Prostate gland (tissue), 2 donors: ENCODE measurements around the gene SULF2. TPM values are rescaled to one million over a fixed set of nuclear protein-coding genes. Genes with fewer than 3 reads are reported as not detected.

Experiments used
- DNase-seq: peaks from one replicate; pipeline ENCODE4 v3.0.0-alpha.2; 2019; ENCODE audit warnings: low spot score
- H3K27ac ChIP-seq, 2 donors: fragments of 200-600 bp; sonication (generic); 2 replicates each; pipeline ENCODE4 v1.5.1; 2017 to 2019
- H3K27me3 ChIP-seq: fragments of 200-600 bp; sonication (generic); replicated peaks from 2 replicates; pipeline ENCODE4 v1.5.1; 2019; ENCODE audit not compliant: insufficient read depth
- H3K36me3 ChIP-seq, 2 donors: fragments of 200-600 bp; sonication (generic); 1 replicate in 1 of 2; 2 replicates in 1 of 2; pipeline versions ENCODE4 v1.5.1 to v1.8.1; 2017 to 2019
- H3K4me1 ChIP-seq: fragments of 200-600 bp; sonication (generic); replicated peaks from 2 replicates; pipeline ENCODE4 v1.5.1; 2019
- H3K4me3 ChIP-seq, 2 donors: fragments of 200-600 bp; sonication (generic); 2 replicates each; pipeline ENCODE4 v1.5.1; 2017 to 2019
- H3K9me3 ChIP-seq: fragments of 200-600 bp; sonication (generic); 2 replicates; pipeline ENCODE4 v1.5.1; 2017
- CTCF ChIP-seq, 4 experiments: fragments of 200-600 bp in 2 of 4; fragments of 450-650 bp in 2 of 4; sonication (generic) in 2 of 4; IDR thresholded peaks; 1 replicate in 3 of 4; 2 replicates in 1 of 4; pipeline ENCODE4 v1.5.1; 2016 to 2019; ENCODE audit warnings: antibody characterized with exemption in 4 of 4, mild to moderate bottlenecking in 2 of 4, moderate library complexity in 2 of 4
- POLR2A ChIP-seq: fragments of 450-650 bp; IDR thresholded peaks from one replicate; pipeline ENCODE4 v1.6.1; 2016; ENCODE audit warnings: antibody characterized with exemption, mild to moderate bottlenecking
- POLR2AphosphoS5 ChIP-seq: sonication (generic); formaldehyde crosslinking; IDR thresholded peaks from one replicate; pipeline ENCODE4 v1.6.1; 2017; ENCODE audit warnings: antibody characterized with exemption
- WGBS: methylation state at CpG from one replicate; pipeline ENCODE4 v1.1.5; 2018; 5-methylcytosine and 5-hydroxymethylcytosine counted together
- intact Hi-C: fragments of 100-400 bp; cut with DNase I; formaldehyde crosslinking; loops from one replicate; pipeline ENCODE4 v1.14.2; 2022
- total RNA-seq, 2 donors: library from RNA; depleted of rRNA; stranded (reverse); fragments of >200 nt; gene quantifications; one replicate each; pipeline ENCODE4 v1.1.0, GENCODE V29; 2016

Gene SULF2
- total RNA-seq, 2 donors from 2014 or later, result 43.6 to 82.0 TPM

- H3K4me3 ChIP-seq, result no peak overlapping the region
- no peaks in the 10 kb centered on the region for H3K4me1 ChIP-seq
- DNase-seq, result no peak
- 92% methylated on average over 7 of the region's 7 CpGs for WGBS
- peaks cover 0 to 3% of the 10 kb centered on the region in 2 donors for H3K36me3 ChIP-seq
- no peak for TF ChIP-seq CTCF (IDR thresholded peaks at IDR 0.05)
- TF ChIP-seq POLR2A, result no peak
- no peak for TF ChIP-seq POLR2AphosphoS5
- intact Hi-C loops, result no loop called here
- H3K9me3 ChIP-seq, result no peaks in the 10 kb centered on the region
- H3K27me3 ChIP-seq, result no peaks in the 10 kb centered on the region
- no peak overlapping the region for H3K27ac ChIP-seq
Measured at GRCh38 chr20:47647994-47648393, 137.3 kb downstream of the SULF2 start.

DNA sequence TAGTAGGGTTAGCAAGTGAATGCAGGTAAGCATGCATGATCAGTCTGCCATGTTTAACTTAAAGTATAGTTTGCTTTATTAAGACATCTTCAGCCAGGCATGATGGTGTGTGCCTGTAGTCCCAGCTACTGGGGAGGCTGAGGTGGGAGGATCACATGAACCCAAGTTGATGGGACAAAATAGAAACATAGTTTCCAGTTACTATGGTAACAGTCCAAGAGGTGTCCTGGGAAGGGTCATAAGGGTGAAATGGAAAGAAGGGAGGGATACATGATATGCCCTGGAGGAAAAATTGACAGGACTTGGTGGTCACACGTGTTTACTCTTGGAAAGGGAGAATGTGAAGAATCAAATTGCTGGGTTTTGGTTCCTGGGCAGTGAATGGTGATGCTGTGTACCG is 139.6 kb downstream of the SULF2 start:
- H3K4me1 ChIP-seq, result no peaks in the 10 kb centered on the region
- no peaks in the 10 kb centered on the region for H3K36me3 ChIP-seq
- H3K27me3 ChIP-seq, result no peaks in the 10 kb centered on the region
- TF ChIP-seq POLR2AphosphoS5, result no peak
- TF ChIP-seq POLR2A, result no peak
- TF ChIP-seq CTCF (IDR thresholded peaks at IDR 0.05), result no peak
- intact Hi-C loops, result no loop called here
- no peak overlapping the region for H3K4me3 ChIP-seq
- 91% methylated on average over 2 of the region's 2 CpGs for WGBS
- DNase-seq, result no peak
- no peak overlapping the region for H3K27ac ChIP-seq
- no peaks in the 10 kb centered on the region for H3K9me3 ChIP-seq

GRCh38 chr20:47642624-47643023 is 142.7 kb downstream of the SULF2 start:
- intact Hi-C loops, result no loop called here
- WGBS, result 67% methylated on average over 4 of the region's 4 CpGs

GRCh38 chr20:47642118-47642517 is 143.2 kb downstream of the SULF2 start:
- Histone ChIP-seq H3K9me3 (no peaks in the 10 kb centered on the region), H3K4me3 (no peak overlapping the region), H3K27ac (no peak overlapping the region), H3K36me3 (no peaks in the 10 kb centered on the region), H3K4me1 (no peaks in the 10 kb centered on the region), H3K27me3 (no peaks in the 10 kb centered on the region)
- TF ChIP-seq POLR2AphosphoS5 (no peak), POLR2A (no peak), CTCF (IDR thresholded peaks at IDR 0.05) (no peak)
- no peak for DNase-seq
- WGBS, result 91% methylated on average over 4 of the region's 4 CpGs
- intact Hi-C loops, result no loop called here

More at GRCh38 chr20:47642624-47643023, 142.7 kb downstream of the SULF2 start:
- Histone ChIP-seq H3K4me3 (no peak overlapping the region), H3K9me3 (no peaks in the 10 kb centered on the region), H3K4me1 (no peaks in the 10 kb centered on the region), H3K36me3 (no peaks in the 10 kb centered on the region), H3K27ac (no peak overlapping the region), H3K27me3 (no peaks in the 10 kb centered on the region)
- no peak for TF ChIP-seq POLR2A
- peak; percentile 66 for TF ChIP-seq POLR2AphosphoS5
- DNase-seq, result no peak

GRCh38 chr20:47638851-47639250 is 146.4 kb downstream of the SULF2 start:
- TF ChIP-seq POLR2AphosphoS5 (no peak), POLR2A (no peak), CTCF (IDR thresholded peaks at IDR 0.05) (no peak)
- no peaks in the 10 kb centered on the region for H3K9me3 ChIP-seq
- no peaks in the 10 kb centered on the region for H3K36me3 ChIP-seq
- 34% methylated on average over 4 of the region's 4 CpGs for WGBS
- H3K27ac ChIP-seq, result no peak overlapping the region
- no peaks in the 10 kb centered on the region for H3K4me1 ChIP-seq
- H3K4me3 ChIP-seq, result no peak overlapping the region
- H3K27me3 ChIP-seq, result no peaks in the 10 kb centered on the region
- no peak for DNase-seq
- intact Hi-C loops, result no loop called here
